Esophagus squamous epithelium (tissue), 5 donors: Measurements from ENCODE around the gene TMEM9. TPM values are rescaled to one million over a fixed set of nuclear protein-coding genes. Genes with fewer than 3 reads are reported as not detected.

ENCODE experiments used
- DNase-seq: peaks from one replicate; lab custom pipeline; 2025; lab: John Stamatoyannopoulos, UW
- H3K27ac ChIP-seq, 4 donors: fragments of 200-600 bp; sonication (generic); one replicate each; pipeline ENCODE4 v1.5.1; 2016 to 2019; ENCODE audit warnings: mild to moderate bottlenecking in 1 of 4
- H3K27me3 ChIP-seq, 4 donors: fragments of 200-600 bp; sonication (generic); 1 replicate in 3 of 4; 2 replicates in 1 of 4; pipeline versions ENCODE4 v1.5.1 to v1.6.0; 2017 to 2021; ENCODE audit warnings: antibody characterized with exemption in 1 of 4
- H3K36me3 ChIP-seq, 3 donors: fragments of 200-600 bp; sonication (generic); one replicate each; pipeline ENCODE4 v1.5.1; 2016 to 2019
- H3K4me1 ChIP-seq, 3 donors: fragments of 200-600 bp; sonication (generic); one replicate each; pipeline ENCODE4 v1.5.1; 2017 to 2019
- H3K4me3 ChIP-seq, 4 donors: fragments of 200-600 bp; sonication (generic); 1 replicate in 3 of 4; 2 replicates in 1 of 4; pipeline ENCODE4 v1.5.1; 2016 to 2019; ENCODE audit warnings: mild to moderate bottlenecking in 2 of 4, moderate library complexity in 1 of 4
- H3K9me3 ChIP-seq, 3 donors: fragments of 200-600 bp; sonication (generic); one replicate each; pipeline ENCODE4 v1.5.1; 2016 to 2019
- CTCF ChIP-seq, 6 experiments: fragments of 450-650 bp in 4 of 6; fragments of 200-600 bp in 2 of 6; sonication (generic) in 2 of 6; IDR thresholded peaks; one replicate each; pipeline ENCODE4 v1.5.1; 2016 to 2019; ENCODE audit warnings: antibody characterized with exemption in 6 of 6, mild to moderate bottlenecking in 4 of 6, moderate library complexity in 4 of 6
- POLR2A ChIP-seq, 4 donors: fragments of 450-650 bp; IDR thresholded peaks; one replicate each; pipeline ENCODE4 v1.6.1; 2017; ENCODE audit warnings: antibody characterized with exemption in 4 of 4, mild to moderate bottlenecking in 4 of 4, moderate library complexity in 3 of 4
- WGBS, 2 donors: methylation state at CpG; one replicate each; pipeline ENCODE4 v1.1.5; 2018; 5-methylcytosine and 5-hydroxymethylcytosine counted together
- intact Hi-C: fragments of 100-400 bp; cut with DNase I; formaldehyde crosslinking; loops from one replicate; pipeline ENCODE4 v1.15.0; 2022
- total RNA-seq, 4 donors: library from RNA; depleted of rRNA; stranded (reverse); fragments of >200 nt; gene quantifications; one replicate each; pipeline ENCODE4 v1.1.0, GENCODE V29; 2016
- donor health status: DM: yes; HTN: yes; CAD: no.

Gene TMEM9
- total RNA-seq, 4 donors from 2014 or later, result 17.7 to 62.3 (median 30.3) TPM

- WGBS, 2 donors, result 64 to 65% methylated on average over 6 to 7 of the region's 7 CpGs
- no peak overlapping the region for H3K4me3 ChIP-seq
These were observed 60.3 kb downstream of the TMEM9 start for GRCh38 chr1:201093962-201094361.

GRCh38 chr1:201093561-201093960, 60.7 kb downstream of the TMEM9 start:
- 91 to 100% methylated on average over 4 to 6 of the region's 7 CpGs for WGBS, 2 donors
- Histone ChIP-seq H3K4me1 (peaks cover 0 to 5% (median 0%) of the 10 kb centered on the region in 3 donors), H3K4me3 (no peak overlapping the region), H3K27ac (no peak overlapping the region), H3K27me3 (no peaks in the 10 kb centered on the region), H3K9me3 (no peaks in the 10 kb centered on the region), H3K36me3 (no peaks in the 10 kb centered on the region)
- intact Hi-C loops, result no loop called here
- TF ChIP-seq POLR2A (IDR thresholded peaks at IDR 0.05) (no peak), CTCF (IDR thresholded peaks at IDR 0.05) (no peak)
- no peak for DNase-seq

More at GRCh38 chr1:201093962-201094361, 60.3 kb downstream of the TMEM9 start:
- Histone ChIP-seq H3K27ac (no peak overlapping the region), H3K36me3 (no peaks in the 10 kb centered on the region), H3K9me3 (no peaks in the 10 kb centered on the region), H3K27me3 (no peaks in the 10 kb centered on the region), H3K4me1 (peaks cover 0 to 5% (median 0%) of the 10 kb centered on the region in 3 donors)
- TF ChIP-seq CTCF (IDR thresholded peaks at IDR 0.05) (no peak), POLR2A (IDR thresholded peaks at IDR 0.05) (no peak)
- intact Hi-C loops, result no loop called here
- no peak for DNase-seq

- no peaks in the 10 kb centered on the region for H3K9me3 ChIP-seq
- no peak overlapping the region for H3K27ac ChIP-seq
- TF ChIP-seq POLR2A (IDR thresholded peaks at IDR 0.05) (no peak), CTCF (IDR thresholded peaks at IDR 0.05) (no peak)
- DNase-seq, result no peak
- intact Hi-C loops, result no loop called here
- H3K27me3 ChIP-seq, result no peaks in the 10 kb centered on the region
- no peaks in the 10 kb centered on the region for H3K36me3 ChIP-seq
- peaks cover 0 to 5% (median 0%) of the 10 kb centered on the region in 3 donors for H3K4me1 ChIP-seq
- 78 to 89% methylated on average over 3 of the region's 3 CpGs for WGBS, 2 donors
- no peak overlapping the region for H3K4me3 ChIP-seq
These were observed 61.5 kb downstream of the TMEM9 start for GRCh38 chr1:201092738-201093137.

GRCh38 chr1:201091256-201091655, 63.0 kb downstream of the TMEM9 start:
- Histone ChIP-seq H3K9me3 (no peaks in the 10 kb centered on the region), H3K27ac (no peak overlapping the region), H3K4me3 (no peak overlapping the region), H3K27me3 (peaks cover 0 to 2% (median 0%) of the 10 kb centered on the region in 4 donors), H3K4me1 (peaks cover 0 to 5% (median 0%) of the 10 kb centered on the region in 3 donors), H3K36me3 (no peaks in the 10 kb centered on the region)
- no peak for DNase-seq
- intact Hi-C loops, result no loop called here
- TF ChIP-seq CTCF (IDR thresholded peaks at IDR 0.05) (no peak), POLR2A (IDR thresholded peaks at IDR 0.05) (no peak)
- 94 to 100% methylated on average over 1 to 2 of the region's 4 CpGs for WGBS, 2 donors

- no peak overlapping the region for H3K4me3 ChIP-seq
- no peaks in the 10 kb centered on the region for H3K9me3 ChIP-seq
- no peaks in the 10 kb centered on the region for H3K4me1 ChIP-seq
- H3K27ac ChIP-seq, result no peak overlapping the region
- no peak for TF ChIP-seq POLR2A (IDR thresholded peaks at IDR 0.05)
- TF ChIP-seq CTCF (IDR thresholded peaks at IDR 0.05), result no peak
- WGBS, 2 donors, result 67 to 77% methylated on average over 4 of the region's 4 CpGs
- intact Hi-C loops, result no loop called here
- H3K36me3 ChIP-seq, result no peaks in the 10 kb centered on the region
- DNase-seq, result no peak
- H3K27me3 ChIP-seq, result peaks cover 0 to 10% (median 0%) of the 10 kb centered on the region in 4 donors
These were observed 63.7 kb downstream of the TMEM9 start for GRCh38 chr1:201090541-201090940.
